Right hindlimb (tissue), 1 donor: ENCODE data around the gene CD300H.

Experiments
- DNase-seq: peaks from one replicate; pipeline ENCODE4 v3.0.0-alpha.2; 2018

CD300H gene

GRCh38 chr17:74567397-74567796 is at the start of gene CD300H:
Gene CD300H (minus strand): TSS chr17:74567509.
- DNase-seq: no peak

GRCh38 chr17:74616696-74617095 is 49.4 kb upstream of the CD300H start:
- DNase-seq: no peak

GRCh38 chr17:74612046-74612445 is 44.7 kb upstream of the CD300H start:
- DNase-seq: no peak

- no peak for DNase-seq
These were observed 42.8 kb upstream of the CD300H start for GRCh38 chr17:74610108-74610507.

GRCh38 chr17:74608511-74608910 is 41.2 kb upstream of the CD300H start:
- no peak for DNase-seq

- no peak for DNase-seq
These were observed 39.9 kb upstream of the CD300H start for GRCh38 chr17:74607221-74607620.

GRCh38 chr17:74606050-74606449 is 38.7 kb upstream of the CD300H start:
- no peak for DNase-seq

GRCh38 chr17:74605361-74605760 is 38.1 kb upstream of the CD300H start:
- DNase-seq: peak; percentile 41

- no peak for DNase-seq
These were observed 37.5 kb upstream of the CD300H start for GRCh38 chr17:74604761-74605160.

- DNase-seq: no peak
These were observed 36.9 kb upstream of the CD300H start for GRCh38 chr17:74604200-74604599.

GRCh38 chr17:74603746-74604145 is 36.4 kb upstream of the CD300H start:
- no peak for DNase-seq

GRCh38 chr17:74603037-74603635 is 35.8 kb upstream of the CD300H start:
- DNase-seq: no peak

GRCh38 chr17:74601944-74602572 is 34.7 kb upstream of the CD300H start:
- DNase-seq: no peak

- DNase-seq: no peak
These were observed 32.2 kb upstream of the CD300H start for GRCh38 chr17:74599448-74599939.

GRCh38 chr17:74599023-74599399 is 31.7 kb upstream of the CD300H start:
- DNase-seq: no peak

GRCh38 chr17:74598346-74599022 is 31.2 kb upstream of the CD300H start:
- no peak for DNase-seq

- no peak for DNase-seq
These were observed 29.9 kb upstream of the CD300H start for GRCh38 chr17:74597069-74597790.

- DNase-seq: no peak
These were observed 27.9 kb upstream of the CD300H start for GRCh38 chr17:74595037-74595750.

- DNase-seq: no peak
These were observed 25.0 kb upstream of the CD300H start, which contains the start of gene CD300LD for GRCh38 chr17:74592087-74592990. Gene CD300LD (minus strand): TSS chr17:74592283. CDS start chr17:74592202, 81 bp downstream.

- DNase-seq: no peak
These were observed 24.2 kb upstream of the CD300H start for GRCh38 chr17:74591503-74591902.

GRCh38 chr17:74585711-74586110 is 18.4 kb upstream of the CD300H start:
- no peak for DNase-seq
